ENCODE results near the gene CDKN2D. TPM values are rescaled to one million over a fixed set of nuclear protein-coding genes. Genes with fewer than 3 reads are reported as not detected.

The CDKN2D gene
- total and polyA plus RNA-seq, 2 experiments from 2014 or later, result 7.8 to 10.7 TPM

- Histone ChIP-seq H3K4me1 (ENCODE audit: insufficient read depth) (no peaks in the 10 kb centered on the region), H3K9ac (no peak overlapping the region), H3K9me2 (ENCODE audit: insufficient read depth) (no peaks in the 10 kb centered on the region), H3K27me3 (replicated peaks; ENCODE audit: insufficient read depth) (no peaks in the 10 kb centered on the region; the same call in 1 of the 2 replicates), H3K79me2 (ENCODE audit: insufficient read depth) (no peaks in the 10 kb centered on the region), H3K4me3 (no peak overlapping the region), H3K36me3 (ENCODE audit: low read depth) (no peaks in the 10 kb centered on the region), H3K27ac (no peak overlapping the region), H3F3A (ENCODE audit: insufficient read depth) (no peaks in the 10 kb centered on the region), H2AFZ (no peak overlapping the region), H3K9me3 (ENCODE audit: low read depth) (no peaks in the 10 kb centered on the region), H3K4me2 (ENCODE audit: unreplicated experiment) (no peak overlapping the region), H4K20me1 (ENCODE audit: insufficient read depth) (no peaks in the 10 kb centered on the region)
- in situ Hi-C loops (cut with MboI), result no loop called here
- no peak for DNase-seq
- TF ChIP-seq EZH2phosphoT487 (IDR thresholded peaks at IDR 0.05; ENCODE audit: insufficient read depth, low read depth) (no peak), EZH2 (IDR thresholded peaks at IDR 0.05; ENCODE audit: insufficient read depth, poor library complexity, severe bottlenecking) (no peak)
- 77 to 85% methylated on average over 7 of the region's 7 CpGs for WGBS, 2 experiments (ENCODE audit: low coverage in 1 of 2, low lambda C conversion rate in 2 of 2, missing lambda C conversion rate in 2 of 2)
These were observed 24.4 kb upstream of the CDKN2D start for GRCh38 chr19:10593148-10593547.

- H3K9me3 ChIP-seq (ENCODE audit: low read depth), result no peaks in the 10 kb centered on the region
- no peak overlapping the region for H2AFZ ChIP-seq
- TF ChIP-seq EZH2phosphoT487 (IDR thresholded peaks at IDR 0.05; ENCODE audit: insufficient read depth, low read depth), result no peak
- no peak for TF ChIP-seq EZH2 (IDR thresholded peaks at IDR 0.05; ENCODE audit: insufficient read depth, poor library complexity, severe bottlenecking)
- no peak overlapping the region for H3K4me2 ChIP-seq (ENCODE audit: unreplicated experiment)
- no peaks in the 10 kb centered on the region for H3F3A ChIP-seq (ENCODE audit: insufficient read depth)
- no peaks in the 10 kb centered on the region for H3K36me3 ChIP-seq (ENCODE audit: low read depth)
- H3K27ac ChIP-seq, result no peak overlapping the region
- H3K4me3 ChIP-seq, result no peak overlapping the region
- no peaks in the 10 kb centered on the region for H4K20me1 ChIP-seq (ENCODE audit: insufficient read depth)
- WGBS, 2 experiments (ENCODE audit: low coverage in 1 of 2, low lambda C conversion rate in 2 of 2, missing lambda C conversion rate in 2 of 2), result 71 to 80% methylated on average over 2 of the region's 2 CpGs
- in situ Hi-C loops (cut with MboI), result no loop called here
- no peaks in the 10 kb centered on the region for H3K9me2 ChIP-seq (ENCODE audit: insufficient read depth)
- DNase-seq, result no peak
- H3K79me2 ChIP-seq (ENCODE audit: insufficient read depth), result no peaks in the 10 kb centered on the region
- no peak overlapping the region for H3K9ac ChIP-seq
- H3K4me1 ChIP-seq (ENCODE audit: insufficient read depth), result no peaks in the 10 kb centered on the region
- H3K27me3 ChIP-seq (replicated peaks; ENCODE audit: insufficient read depth), result peaks cover 9% of the 10 kb centered on the region
These were observed 19.0 kb upstream of the CDKN2D start for GRCh38 chr19:10587839-10588150.

GRCh38 chr19:10587022-10587838 is 18.5 kb upstream of the CDKN2D start, which contains the start of gene AP1M2:
Gene AP1M2 (minus strand): TSS chr19:10587312. CDS start chr19:10587231, 81 bp downstream.
- Histone ChIP-seq H3F3A (ENCODE audit: insufficient read depth) (no peaks in the 10 kb centered on the region), H3K27ac (no peak within 1 kb of the TSS), H3K27me3 (replicated peaks; ENCODE audit: insufficient read depth) (peaks cover 9% of the 10 kb centered on the region), H3K9me3 (ENCODE audit: low read depth) (no peaks in the 10 kb centered on the region), H2AFZ (no peak within 1 kb of the TSS), H3K9me2 (ENCODE audit: insufficient read depth) (no peaks in the 10 kb centered on the region), H4K20me1 (ENCODE audit: insufficient read depth) (no peaks in the 10 kb centered on the region), H3K4me3 (no peak within 1 kb of the TSS), H3K4me2 (ENCODE audit: unreplicated experiment) (no peak within 1 kb of the TSS), H3K36me3 (ENCODE audit: low read depth) (no peaks in the 10 kb centered on the region), H3K9ac (no peak within 1 kb of the TSS), H3K79me2 (ENCODE audit: insufficient read depth) (no peaks in the 10 kb centered on the region), H3K4me1 (ENCODE audit: insufficient read depth) (no peaks in the 10 kb centered on the region)
- in situ Hi-C loops (cut with MboI), result no loop called here
- WGBS, 2 experiments (ENCODE audit: low coverage in 1 of 2, low lambda C conversion rate in 2 of 2, missing lambda C conversion rate in 2 of 2), result 14 to 17% methylated on average over 29 to 34 of the region's 35 CpGs
- no peak for DNase-seq
- no peak for TF ChIP-seq EZH2 (IDR thresholded peaks at IDR 0.05; ENCODE audit: insufficient read depth, poor library complexity, severe bottlenecking)
- no peak for TF ChIP-seq EZH2phosphoT487 (IDR thresholded peaks at IDR 0.05; ENCODE audit: insufficient read depth, low read depth)

- TF ChIP-seq EZH2 (IDR thresholded peaks at IDR 0.05; ENCODE audit: insufficient read depth, poor library complexity, severe bottlenecking), result no peak
- no peak for TF ChIP-seq EZH2phosphoT487 (IDR thresholded peaks at IDR 0.05; ENCODE audit: insufficient read depth, low read depth)
- in situ Hi-C loops (cut with MboI), result no loop called here
- Histone ChIP-seq H3K9me3 (ENCODE audit: low read depth) (no peaks in the 10 kb centered on the region), H3K27me3 (replicated peaks; ENCODE audit: insufficient read depth) (peaks cover 9% of the 10 kb centered on the region), H3K9ac (no peak overlapping the region), H4K20me1 (ENCODE audit: insufficient read depth) (no peaks in the 10 kb centered on the region), H3K79me2 (ENCODE audit: insufficient read depth) (no peaks in the 10 kb centered on the region), H3F3A (ENCODE audit: insufficient read depth) (no peaks in the 10 kb centered on the region), H2AFZ (no peak overlapping the region), H3K4me3 (no peak overlapping the region), H3K4me1 (ENCODE audit: insufficient read depth) (no peaks in the 10 kb centered on the region; the same call in 1 of the 2 replicates), H3K4me2 (ENCODE audit: unreplicated experiment) (no peak overlapping the region), H3K36me3 (ENCODE audit: low read depth) (no peaks in the 10 kb centered on the region), H3K27ac (no peak overlapping the region), H3K9me2 (ENCODE audit: insufficient read depth) (no peaks in the 10 kb centered on the region)
- DNase-seq, result no peak
- WGBS, 2 experiments (ENCODE audit: low coverage in 1 of 2, low lambda C conversion rate in 2 of 2, missing lambda C conversion rate in 2 of 2), result 67 to 68% methylated on average over 6 of the region's 6 CpGs
These were observed 17.6 kb upstream of the CDKN2D start for GRCh38 chr19:10586396-10586795.
